Neuronal stem cell (in vitro differentiated cells): Measurements from ENCODE around the gene TAS2R50.

Source experiments
- DNase-seq: peaks from one replicate; pipeline ENCODE4 v3.0.0-alpha.2; 2013; ENCODE audit warnings: low spot score
- H2AFZ ChIP-seq: one replicate; pipeline ENCODE4 v1.6.1; 2013; ENCODE audit warnings: mild to moderate bottlenecking, low read length, inconsistent platforms
- H2AK5ac ChIP-seq: 2 replicates; pipeline ENCODE4 v1.6.1; 2013; ENCODE audit warnings: low read depth, mild to moderate bottlenecking, inconsistent platforms, low read length, moderate library complexity, mixed read lengths
- H2BK120ac ChIP-seq: 2 replicates; pipeline ENCODE4 v1.6.1; 2013; ENCODE audit warnings: low read depth, mild to moderate bottlenecking, inconsistent platforms, low read length, moderate library complexity, mixed read lengths
- H2BK12ac ChIP-seq: one replicate; pipeline ENCODE4 v1.6.1; 2013; ENCODE audit warnings: low read length, inconsistent platforms
- H2BK15ac ChIP-seq: 2 replicates; pipeline ENCODE4 v1.6.1; 2013; ENCODE audit warnings: mild to moderate bottlenecking, low read length, inconsistent platforms, mixed read lengths
- H2BK5ac ChIP-seq: one replicate; pipeline ENCODE4 v1.6.1; 2013; ENCODE audit warnings: inconsistent platforms, mild to moderate bottlenecking, low read length, moderate library complexity
- H3K14ac ChIP-seq: one replicate; pipeline ENCODE4 v1.6.1; 2013; ENCODE audit warnings: low read length, inconsistent platforms
- H3K18ac ChIP-seq: 2 replicates; pipeline ENCODE4 v1.6.1; 2013; ENCODE audit warnings: low read length, inconsistent platforms
- H3K23ac ChIP-seq: 2 replicates; pipeline ENCODE4 v1.6.1; 2013; ENCODE audit warnings: low read depth, mild to moderate bottlenecking, mixed read lengths, low read length, inconsistent platforms; ENCODE audit not compliant: poor library complexity
- H3K27ac ChIP-seq: replicated peaks from 3 replicates; pipeline ENCODE4 v1.5.1; 2013; ENCODE audit warnings: low read length, inconsistent platforms
- H3K27me3 ChIP-seq, 3 experiments: 2 replicates each; pipeline ENCODE4 v1.6.1; 2013; ENCODE audit warnings: low read length in 3 of 3, mild to moderate bottlenecking in 2 of 3, inconsistent platforms in 1 of 3, low read depth in 1 of 3, mixed read lengths in 1 of 3, moderate library complexity in 1 of 3; ENCODE audit not compliant: control insufficient read depth in 3 of 3, insufficient read depth in 3 of 3
- H3K36me3 ChIP-seq, 2 donors: replicated peaks in 1 of 2; 2 replicates each; pipeline ENCODE4 v1.6.1; 2013; ENCODE audit warnings: low read length in 2 of 2; ENCODE audit not compliant: control insufficient read depth in 2 of 2, insufficient read depth in 2 of 2
- H3K4ac ChIP-seq: 2 replicates; pipeline ENCODE4 v1.6.1; 2013; ENCODE audit warnings: inconsistent platforms, mild to moderate bottlenecking, low read length, moderate library complexity
- H3K4me1 ChIP-seq, 2 donors: 1 replicate in 1 of 2; 2 replicates in 1 of 2; pipeline ENCODE4 v1.6.1; 2013; ENCODE audit warnings: low read length in 2 of 2, low read depth in 1 of 2; ENCODE audit not compliant: control insufficient read depth in 2 of 2, insufficient read depth in 1 of 2
- H3K4me2 ChIP-seq: one replicate; pipeline ENCODE4 v1.6.1; 2013; ENCODE audit warnings: mild to moderate bottlenecking, low read length, inconsistent platforms; ENCODE audit not compliant: insufficient read depth, poor library complexity, severe bottlenecking
- H3K4me3 ChIP-seq, 2 donors: 2 replicates each; pipeline ENCODE4 v1.5.1; 2013; ENCODE audit warnings: low read length in 2 of 2, mild to moderate bottlenecking in 2 of 2, inconsistent platforms in 1 of 2, moderate library complexity in 1 of 2
- H3K79me1 ChIP-seq: one replicate; pipeline ENCODE4 v1.6.1; 2013; ENCODE audit warnings: low read depth, mild to moderate bottlenecking, inconsistent platforms, low read length, moderate library complexity
- H3K9ac ChIP-seq: one replicate; pipeline ENCODE4 v1.6.1; 2013; ENCODE audit warnings: mild to moderate bottlenecking, low read depth, low read length, inconsistent platforms; ENCODE audit not compliant: poor library complexity
- H3K9me3 ChIP-seq, 2 donors: replicated peaks in 1 of 2; 2 replicates each; pipeline versions ENCODE3 to v1.6.1; 2013; ENCODE audit warnings: low read length in 2 of 2, mild to moderate bottlenecking in 2 of 2, inconsistent platforms in 1 of 2, low read depth in 1 of 2, mixed read lengths in 1 of 2, moderate library complexity in 1 of 2; ENCODE audit not compliant: control insufficient read depth in 2 of 2, insufficient read depth in 1 of 2
- H4K8ac ChIP-seq: one replicate; pipeline ENCODE4 v1.6.1; 2013; ENCODE audit warnings: low read depth, mild to moderate bottlenecking, inconsistent platforms, low read length, moderate library complexity
- H4K91ac ChIP-seq: one replicate; pipeline ENCODE4 v1.6.1; 2013; ENCODE audit warnings: low read length, low read depth, mild to moderate bottlenecking, inconsistent platforms; ENCODE audit not compliant: poor library complexity
- WGBS, 2 donors: extraction: QIAGEN DNeasy Blood & Tissue Kit; methylation state at CpG; one replicate each; pipeline ENCODE4 v1.1.7; 2013; ENCODE audit warnings: missing lambda C conversion rate in 2 of 2, mixed read lengths in 1 of 2; ENCODE audit not compliant: insufficient read length in 2 of 2, insufficient replicate concordance in 1 of 2; ENCODE audit errors: extremely low coverage in 2 of 2; 5-methylcytosine and 5-hydroxymethylcytosine counted together

Gene TAS2R50

GRCh38 chr12:10989107-10989506 is 2.4 kb upstream of the TAS2R50 start:
- H2AK5ac ChIP-seq, result no peak overlapping the region
- H3K4ac ChIP-seq, result no peak overlapping the region
- no peak overlapping the region for H2BK15ac ChIP-seq
- H3K9me3 ChIP-seq, result peaks cover 0 to 11% of the 10 kb centered on the region in 2 donors
- H4K8ac ChIP-seq, result no peak overlapping the region
- H2BK12ac ChIP-seq, result no peak overlapping the region
- H2BK5ac ChIP-seq, result no peak overlapping the region
- no peak overlapping the region for H3K4me3 ChIP-seq
- no peak overlapping the region for H3K18ac ChIP-seq
- H2AFZ ChIP-seq, result no peak overlapping the region
- no peak overlapping the region for H3K27ac ChIP-seq
- no peak overlapping the region for H3K14ac ChIP-seq
- no peak for DNase-seq
- no peaks in the 10 kb centered on the region for H3K27me3 ChIP-seq
- no peak overlapping the region for H3K4me2 ChIP-seq
- WGBS, 2 donors, result no CpG with 5 or more reads among the region's 2 CpGs
- no peak overlapping the region for H3K9ac ChIP-seq
- H4K91ac ChIP-seq, result no peak overlapping the region
- H3K23ac ChIP-seq, result no peak overlapping the region
- H3K36me3 ChIP-seq, result peaks cover 3 to 17% of the 10 kb centered on the region in 2 donors
- no peak overlapping the region for H2BK120ac ChIP-seq
- peaks cover 0 to 2% of the 10 kb centered on the region in 2 donors for H3K4me1 ChIP-seq
- H3K79me1 ChIP-seq, result no peaks in the 10 kb centered on the region

DNA sequence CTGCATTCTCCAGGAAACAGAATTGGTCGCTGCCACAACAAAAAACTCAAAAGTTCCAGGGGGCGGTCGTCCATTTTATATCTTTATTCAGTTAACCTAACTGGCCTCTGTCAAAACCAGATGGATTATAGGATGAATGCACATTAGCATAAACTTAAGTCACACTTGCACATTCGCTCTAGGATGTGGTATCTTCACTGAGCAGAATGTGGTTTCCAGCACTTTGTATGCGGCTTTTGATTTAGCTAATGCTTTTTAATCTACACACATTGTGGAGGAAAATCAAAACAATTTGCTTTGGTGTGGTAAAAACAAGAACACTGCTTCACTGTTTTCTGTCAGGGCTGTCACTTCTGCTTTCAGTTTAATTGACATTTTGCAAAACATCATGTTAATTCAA is 4.5 kb downstream of the TAS2R50 start:
- H3K4ac ChIP-seq, result no peak overlapping the region
- H4K91ac ChIP-seq, result no peak overlapping the region
- H3K36me3 ChIP-seq, result peaks cover 0 to 2% of the 10 kb centered on the region in 2 donors
- H3K79me1 ChIP-seq, result no peaks in the 10 kb centered on the region
- no peak overlapping the region for H2BK120ac ChIP-seq
- H2BK15ac ChIP-seq, result no peak overlapping the region
- H3K4me1 ChIP-seq, result no peaks in the 10 kb centered on the region
- no peak overlapping the region for H3K23ac ChIP-seq
- no peak overlapping the region for H2AK5ac ChIP-seq
- H4K8ac ChIP-seq, result no peak overlapping the region
- WGBS, 2 donors, result no CpG with 5 or more reads among the region's 5 CpGs
- no peaks in the 10 kb centered on the region for H3K9me3 ChIP-seq
- H2AFZ ChIP-seq, result no peak overlapping the region
- no peak overlapping the region for H2BK12ac ChIP-seq
- no peak overlapping the region for H3K18ac ChIP-seq
- H3K4me3 ChIP-seq, result no peak overlapping the region
- H3K27ac ChIP-seq, result no peak overlapping the region
- no peaks in the 10 kb centered on the region for H3K27me3 ChIP-seq
- no peak overlapping the region for H2BK5ac ChIP-seq
- no peak overlapping the region for H3K4me2 ChIP-seq
- no peak overlapping the region for H3K14ac ChIP-seq
- H3K9ac ChIP-seq, result no peak overlapping the region
- DNase-seq, result no peak

GRCh38 chr12:10974965-10975364 is 11.7 kb downstream of the TAS2R50 start:
- Histone ChIP-seq H3K4me3 (no peak overlapping the region), H2BK15ac (no peak overlapping the region), H2AFZ (no peak overlapping the region), H3K27me3 (no peaks in the 10 kb centered on the region), H3K4me1 (peaks cover 0 to 2% of the 10 kb centered on the region in 2 donors), H4K91ac (no peak overlapping the region), H3K18ac (no peak overlapping the region), H4K8ac (no peak overlapping the region), H3K4me2 (no peak overlapping the region), H2BK120ac (no peak overlapping the region), H2BK5ac (no peak overlapping the region), H2BK12ac (no peak overlapping the region), H2AK5ac (no peak overlapping the region), H3K23ac (no peak overlapping the region), H3K27ac (no peak overlapping the region), H3K36me3 (peaks cover 0 to 4% of the 10 kb centered on the region in 2 donors), H3K4ac (no peak overlapping the region), H3K79me1 (no peaks in the 10 kb centered on the region), H3K9ac (no peak overlapping the region), H3K14ac (no peak overlapping the region), H3K9me3 (peaks cover 0 to 5% of the 10 kb centered on the region in 2 donors)
- WGBS, 2 donors, result no CpG with 5 or more reads among the region's 3 CpGs
- DNase-seq, result no peak

GRCh38 chr12:10968765-10969456 is 17.8 kb downstream of the TAS2R50 start:
- no peaks in the 10 kb centered on the region for H3K9me3 ChIP-seq
- no peak overlapping the region for H3K4me3 ChIP-seq
- no peak overlapping the region for H3K9ac ChIP-seq
- H3K79me1 ChIP-seq, result no peaks in the 10 kb centered on the region
- no peak overlapping the region for H3K4me2 ChIP-seq
- WGBS, 2 donors, result no CpG with 5 or more reads among the region's 15 CpGs
- no peak overlapping the region for H2BK12ac ChIP-seq
- H3K4ac ChIP-seq, result no peak overlapping the region
- H2BK15ac ChIP-seq, result no peak overlapping the region
- H4K91ac ChIP-seq, result no peak overlapping the region
- no peaks in the 10 kb centered on the region for H3K4me1 ChIP-seq
- H2AFZ ChIP-seq, result no peak overlapping the region
- H2BK120ac ChIP-seq, result no peak overlapping the region
- no peaks in the 10 kb centered on the region for H3K27me3 ChIP-seq
- no peak overlapping the region for H3K27ac ChIP-seq
- H2AK5ac ChIP-seq, result no peak overlapping the region
- H3K36me3 ChIP-seq, result peaks cover 0 to 4% of the 10 kb centered on the region in 2 donors
- H4K8ac ChIP-seq, result no peak overlapping the region
- H3K14ac ChIP-seq, result no peak overlapping the region
- H3K18ac ChIP-seq, result no peak overlapping the region
- no peak overlapping the region for H2BK5ac ChIP-seq
- no peak for DNase-seq
- no peak overlapping the region for H3K23ac ChIP-seq
